ENCODE results near the gene COL6A6. TPM values are rescaled to one million over a fixed set of nuclear protein-coding genes. Genes with fewer than 3 reads are reported as not detected.

COL6A6 gene
- total RNA-seq, 2 donors from 2014 or later: not detected

DNA sequence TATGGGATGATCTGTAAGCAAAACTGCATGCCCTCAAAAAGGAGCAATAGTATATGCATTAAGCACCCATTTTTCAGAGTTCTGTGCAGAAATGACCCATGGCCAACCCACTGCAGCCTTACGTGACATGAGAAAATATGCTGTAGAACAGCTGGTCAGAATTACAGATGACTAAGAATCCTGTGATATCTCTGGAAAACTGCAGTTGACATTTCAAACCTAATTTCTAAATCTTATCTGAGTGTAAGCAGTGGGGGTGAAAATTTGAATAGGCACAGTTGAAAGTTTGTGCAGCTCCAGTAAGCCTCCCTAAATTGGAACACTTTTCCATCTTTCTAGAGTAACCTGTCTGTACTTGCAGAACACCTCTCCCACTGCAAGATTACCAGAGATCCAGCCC is 28.7 kb upstream of the COL6A6 start:
- Histone ChIP-seq H3K27ac (no peak overlapping the region), H3K4me3 (no peak overlapping the region), H3K36me3 (replicated peaks in 1 of 2; ENCODE audit: insufficient read depth in 1 of 2, low read depth in 2 of 2) (no peaks in the 10 kb centered on the region), H3K4me1 (peaks cover 22% of the 10 kb centered on the region), H3K9me3 (no peaks in the 10 kb centered on the region), H3K27me3 (no peaks in the 10 kb centered on the region)
- TF ChIP-seq POLR2A (IDR thresholded peaks at IDR 0.05): no peak
- TF ChIP-seq, protein P1, sequence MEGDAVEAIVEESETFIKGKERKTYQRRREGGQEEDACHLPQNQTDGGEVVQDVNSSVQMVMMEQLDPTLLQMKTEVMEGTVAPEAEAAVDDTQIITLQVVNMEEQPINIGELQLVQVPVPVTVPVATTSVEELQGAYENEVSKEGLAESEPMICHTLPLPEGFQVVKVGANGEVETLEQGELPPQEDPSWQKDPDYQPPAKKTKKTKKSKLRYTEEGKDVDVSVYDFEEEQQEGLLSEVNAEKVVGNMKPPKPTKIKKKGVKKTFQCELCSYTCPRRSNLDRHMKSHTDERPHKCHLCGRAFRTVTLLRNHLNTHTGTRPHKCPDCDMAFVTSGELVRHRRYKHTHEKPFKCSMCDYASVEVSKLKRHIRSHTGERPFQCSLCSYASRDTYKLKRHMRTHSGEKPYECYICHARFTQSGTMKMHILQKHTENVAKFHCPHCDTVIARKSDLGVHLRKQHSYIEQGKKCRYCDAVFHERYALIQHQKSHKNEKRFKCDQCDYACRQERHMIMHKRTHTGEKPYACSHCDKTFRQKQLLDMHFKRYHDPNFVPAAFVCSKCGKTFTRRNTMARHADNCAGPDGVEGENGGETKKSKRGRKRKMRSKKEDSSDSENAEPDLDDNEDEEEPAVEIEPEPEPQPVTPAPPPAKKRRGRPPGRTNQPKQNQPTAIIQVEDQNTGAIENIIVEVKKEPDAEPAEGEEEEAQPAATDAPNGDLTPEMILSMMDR (IDR thresholded peaks at IDR 0.05): no peak
- DNase-seq (peak in 1 of 4 donors; percentile 10), ATAC-seq (peak; percentile 35)
- intact Hi-C loops (cut with DNase I): no loop called here
- 20 to 36% methylated on average over 1 of the region's 1 CpG for WGBS, 2 donors

- Histone ChIP-seq H3K4me1 (peaks cover 22% of the 10 kb centered on the region), H3K9me3 (no peaks in the 10 kb centered on the region), H3K4me3 (no peak overlapping the region), H3K36me3 (replicated peaks in 1 of 2; ENCODE audit: insufficient read depth in 1 of 2, low read depth in 2 of 2) (no peaks in the 10 kb centered on the region), H3K27ac (no peak overlapping the region), H3K27me3 (no peaks in the 10 kb centered on the region)
- TF ChIP-seq POLR2A (IDR thresholded peaks at IDR 0.05): no peak
- TF ChIP-seq, protein P1 (IDR thresholded peaks at IDR 0.05): no peak
- 26% methylated on average over 2 of the region's 2 CpGs for WGBS, 2 donors
- DNase-seq (no peak), ATAC-seq (no peak)
- intact Hi-C loops (cut with DNase I): no loop called here
Observed at GRCh38 chr3:130488769-130489450, 28.1 kb upstream of the COL6A6 start.

DNA sequence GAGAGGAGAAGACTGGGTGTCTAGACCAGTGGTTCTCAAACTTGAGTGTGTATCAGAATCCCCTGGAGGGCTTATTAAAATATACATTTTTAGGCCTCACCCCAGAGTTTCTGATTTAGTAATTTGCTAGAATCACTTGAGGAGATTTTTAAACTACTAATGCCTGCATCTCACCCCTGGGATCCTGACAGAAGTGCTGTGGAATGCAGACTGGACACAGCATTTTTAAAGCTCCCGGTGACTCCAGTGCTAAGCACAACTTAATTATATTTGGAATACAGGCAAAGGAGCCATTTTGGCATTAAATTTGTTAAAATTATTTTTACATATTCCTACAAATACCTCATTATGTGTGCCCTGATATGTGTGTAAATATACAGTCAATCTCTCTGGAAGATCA is 26.7 kb upstream of the COL6A6 start:
- H3K4me3 ChIP-seq: no peak overlapping the region
- intact Hi-C loops (cut with DNase I): no loop called here
- no peak for ATAC-seq
- H3K27me3 ChIP-seq: no peaks in the 10 kb centered on the region
- no peak overlapping the region for H3K27ac ChIP-seq
- WGBS, 2 donors: 67 to 73% methylated on average over 1 of the region's 1 CpG
- TF ChIP-seq, protein P1 (IDR thresholded peaks at IDR 0.05): no peak
- no peak for TF ChIP-seq POLR2A (IDR thresholded peaks at IDR 0.05)
- H3K9me3 ChIP-seq: no peaks in the 10 kb centered on the region
- no peak for DNase-seq
- H3K4me1 ChIP-seq: peaks cover 22% of the 10 kb centered on the region
- no peaks in the 10 kb centered on the region for H3K36me3 ChIP-seq (replicated peaks in 1 of 2; ENCODE audit: insufficient read depth in 1 of 2, low read depth in 2 of 2)

- 71% methylated on average over 6 of the region's 6 CpGs for WGBS, 2 donors
- Histone ChIP-seq H3K9me3 (no peaks in the 10 kb centered on the region), H3K36me3 (replicated peaks in 1 of 2; ENCODE audit: insufficient read depth in 1 of 2, low read depth in 2 of 2) (no peaks in the 10 kb centered on the region), H3K27ac (no peak overlapping the region), H3K4me1 (peaks cover 22% of the 10 kb centered on the region), H3K4me3 (no peak overlapping the region), H3K27me3 (no peaks in the 10 kb centered on the region)
- DNase-seq (peak in 2 of 4 donors; percentile 5 to 10), ATAC-seq (no peak)
- no peak for TF ChIP-seq POLR2A (IDR thresholded peaks at IDR 0.05)
- TF ChIP-seq, protein P1 (IDR thresholded peaks at IDR 0.05): no peak
- intact Hi-C loops (cut with DNase I): no loop called here
Observed at GRCh38 chr3:130491431-130491830, 25.5 kb upstream of the COL6A6 start.

- Histone ChIP-seq H3K9me3 (no peaks in the 10 kb centered on the region), H3K4me3 (no peak overlapping the region), H3K4me1 (no peaks in the 10 kb centered on the region), H3K36me3 (replicated peaks in 1 of 2; ENCODE audit: insufficient read depth in 1 of 2, low read depth in 2 of 2) (no peaks in the 10 kb centered on the region), H3K27ac (no peak overlapping the region), H3K27me3 (no peaks in the 10 kb centered on the region)
- 85 to 93% methylated on average over 2 of the region's 2 CpGs for WGBS, 2 donors
- ATAC-seq (no peak), DNase-seq (no peak)
- intact Hi-C loops (cut with DNase I): no loop called here
- no peak for TF ChIP-seq POLR2A (IDR thresholded peaks at IDR 0.05)
- TF ChIP-seq, protein P1 (IDR thresholded peaks at IDR 0.05): no peak
Observed at GRCh38 chr3:130504701-130505100, 12.3 kb upstream of the COL6A6 start.
